ENCODE results near the gene ATP6V1G2.
"Not testable (repeated sequence)": the region's sequence is repeated elsewhere in the genome, so short reads cannot be mapped to it uniquely, and the experiment has no call there.

ATP6V1G2 gene

GRCh38 chr6:31497531-31498476 lies 48.6 kb downstream of the ATP6V1G2 start, which contains the start of gene MICB:
Gene MICB (plus strand): TSS chr6:31498145. CDS start chr6:31498194, 49 bp downstream.
- H3K4me1 ChIP-seq (ENCODE audit: control insufficient read depth, insufficient read depth, low read length), result peaks cover 13% of the 10 kb centered on the region
- H3K36me3 ChIP-seq (ENCODE audit: control insufficient read depth in 2 of 2, insufficient read depth in 2 of 2, low read length in 2 of 2), result no peaks in the 10 kb centered on the region
- no peaks in the 10 kb centered on the region for H3K9me3 ChIP-seq (ENCODE audit: control insufficient read depth in 2 of 2, low read length in 2 of 2)
- no peak within 1 kb of the TSS for H3K27ac ChIP-seq (ENCODE audit: low read length)
- peaks cover 11 to 25% of the 10 kb centered on the region in 2 donors for H3K27me3 ChIP-seq (ENCODE audit: control insufficient read depth in 1 of 2, insufficient read depth in 2 of 2, low read length in 2 of 2)
- peak within 1 kb of the TSS; percentile 70 to 72 for H3K4me3 ChIP-seq (ENCODE audit: low read length in 2 of 2)
- peak within 1 kb of the TSS in 1 of 2 donors; percentile 17 for H3K9ac ChIP-seq (ENCODE audit: low read length in 2 of 2)

DNA sequence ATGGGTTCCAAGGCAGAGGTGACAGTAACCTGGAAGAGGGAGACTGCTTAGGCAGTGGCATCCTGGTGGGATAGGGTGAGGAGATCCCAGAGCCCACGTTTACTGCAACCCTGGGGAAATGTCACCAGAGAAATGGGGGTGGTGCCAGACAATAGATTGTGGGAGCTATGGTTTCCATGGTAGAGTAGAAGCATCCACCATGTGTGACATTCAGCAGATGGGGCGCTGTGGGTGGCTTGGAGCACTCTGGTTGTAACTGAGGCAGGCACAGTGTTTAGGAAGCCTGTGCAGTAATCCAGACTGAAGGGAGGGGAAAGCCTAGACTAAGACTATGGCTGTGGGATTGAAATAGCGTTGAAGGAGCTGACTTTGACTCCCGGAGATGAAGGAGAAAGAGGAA lies 49.6 kb downstream of the ATP6V1G2 start:
- not testable (repeated sequence) for H3K36me3 ChIP-seq (ENCODE audit: control insufficient read depth in 2 of 2, insufficient read depth in 2 of 2, low read length in 2 of 2); H3K27ac ChIP-seq (ENCODE audit: low read length); H3K4me3 ChIP-seq (ENCODE audit: low read length in 2 of 2); H3K9ac ChIP-seq (ENCODE audit: low read length in 2 of 2); H3K9me3 ChIP-seq (ENCODE audit: control insufficient read depth in 2 of 2, low read length in 2 of 2)
- Histone ChIP-seq H3K4me1 (ENCODE audit: control insufficient read depth, insufficient read depth, low read length) (peaks cover 13% of the 10 kb centered on the region), H3K27me3 (ENCODE audit: control insufficient read depth in 1 of 2, insufficient read depth in 2 of 2, low read length in 2 of 2) (peaks cover 11 to 26% of the 10 kb centered on the region in 2 donors)

GRCh38 chr6:31495580-31495979 lies 50.8 kb downstream of the ATP6V1G2 start:
- no peaks in the 10 kb centered on the region for H3K9me3 ChIP-seq (ENCODE audit: control insufficient read depth in 2 of 2, low read length in 2 of 2)
- peaks cover 7 to 31% of the 10 kb centered on the region in 2 donors for H3K27me3 ChIP-seq (ENCODE audit: control insufficient read depth in 1 of 2, insufficient read depth in 2 of 2, low read length in 2 of 2)
- no peak overlapping the region for H3K9ac ChIP-seq (ENCODE audit: low read length in 2 of 2)
- no peaks in the 10 kb centered on the region for H3K36me3 ChIP-seq (ENCODE audit: control insufficient read depth in 2 of 2, insufficient read depth in 2 of 2, low read length in 2 of 2)
- peaks cover 13% of the 10 kb centered on the region for H3K4me1 ChIP-seq (ENCODE audit: control insufficient read depth, insufficient read depth, low read length)
- H3K27ac ChIP-seq (ENCODE audit: low read length), result no peak overlapping the region
- no peak overlapping the region for H3K4me3 ChIP-seq (ENCODE audit: low read length in 2 of 2)

Data from stomach smooth muscle (tissue), 2 donors.